Right atrium auricular region (tissue), 2 donors: ENCODE results near the gene PRUNE2. TPM values are rescaled to one million over a fixed set of nuclear protein-coding genes. Genes with fewer than 3 reads are reported as not detected.

Experiments used
- DNase-seq: peaks from one replicate; pipeline ENCODE4 v3.0.0-alpha.2; 2019; ENCODE audit warnings: low spot score
- H3K27ac ChIP-seq, 2 donors: fragments of 200-600 bp; sonication (generic); 1 replicate in 1 of 2; 2 replicates in 1 of 2; pipeline ENCODE4 v1.5.1; 2016 to 2019
- H3K27me3 ChIP-seq, 2 donors: fragments of 200-600 bp; sonication (generic); one replicate each; pipeline versions ENCODE4 v1.5.1 to v1.6.0; 2017 to 2019
- H3K36me3 ChIP-seq: fragments of 200-600 bp; sonication (generic); one replicate; pipeline ENCODE4 v1.5.1; 2016
- H3K4me1 ChIP-seq, 2 donors: fragments of 200-600 bp; sonication (generic); one replicate each; pipeline versions ENCODE4 v1.5.1 to v1.6.0; 2017 to 2019
- H3K4me3 ChIP-seq, 2 donors: fragments of 200-600 bp; sonication (generic); 1 replicate in 1 of 2; 2 replicates in 1 of 2; pipeline ENCODE4 v1.5.1; 2017 to 2019; ENCODE audit warnings: mild to moderate bottlenecking in 1 of 2, moderate library complexity in 1 of 2
- H3K9me3 ChIP-seq, 2 donors: fragments of 200-600 bp; sonication (generic); one replicate each; pipeline ENCODE4 v1.5.1; 2019
- total RNA-seq, 2 donors: library from RNA; depleted of rRNA; stranded (reverse); fragments of >200 nt; gene quantifications; one replicate each; pipeline ENCODE4 v1.1.0, GENCODE V29; 2016
- TF ChIP-seq, protein P1 (sequence below), 2 donors: fragments of 200-600 bp; sonication (generic); IDR thresholded peaks; one replicate each; pipeline ENCODE4 v1.5.1; 2019; ENCODE audit warnings: antibody characterized with exemption in 2 of 2

Gene PRUNE2
- total RNA-seq, 2 donors from 2014 or later: 15.4 to 28.5 TPM

DNA sequence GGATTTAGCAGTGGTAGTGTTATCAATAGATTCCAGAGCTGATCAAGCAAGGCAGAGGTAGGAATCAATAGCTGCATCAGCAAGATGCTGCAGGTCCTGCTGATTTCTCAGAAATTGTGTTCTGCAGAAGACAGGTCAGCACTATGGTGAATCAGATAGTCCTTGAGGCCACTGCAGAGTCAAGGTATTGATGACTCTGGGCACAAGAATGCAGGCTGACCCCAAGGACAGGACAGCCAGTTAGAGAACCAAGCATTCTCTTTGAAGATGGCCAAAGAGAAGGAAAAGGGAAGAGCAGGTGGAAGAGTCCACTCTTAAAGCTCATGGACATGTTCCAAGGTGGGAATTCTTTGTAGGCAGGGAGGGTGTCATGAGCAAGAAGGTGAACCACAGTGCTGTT is 28.0 kb downstream of the PRUNE2 start:
- no peaks in the 10 kb centered on the region for H3K9me3 ChIP-seq
- no peak overlapping the region for H3K4me3 ChIP-seq
- TF ChIP-seq, protein P1, sequence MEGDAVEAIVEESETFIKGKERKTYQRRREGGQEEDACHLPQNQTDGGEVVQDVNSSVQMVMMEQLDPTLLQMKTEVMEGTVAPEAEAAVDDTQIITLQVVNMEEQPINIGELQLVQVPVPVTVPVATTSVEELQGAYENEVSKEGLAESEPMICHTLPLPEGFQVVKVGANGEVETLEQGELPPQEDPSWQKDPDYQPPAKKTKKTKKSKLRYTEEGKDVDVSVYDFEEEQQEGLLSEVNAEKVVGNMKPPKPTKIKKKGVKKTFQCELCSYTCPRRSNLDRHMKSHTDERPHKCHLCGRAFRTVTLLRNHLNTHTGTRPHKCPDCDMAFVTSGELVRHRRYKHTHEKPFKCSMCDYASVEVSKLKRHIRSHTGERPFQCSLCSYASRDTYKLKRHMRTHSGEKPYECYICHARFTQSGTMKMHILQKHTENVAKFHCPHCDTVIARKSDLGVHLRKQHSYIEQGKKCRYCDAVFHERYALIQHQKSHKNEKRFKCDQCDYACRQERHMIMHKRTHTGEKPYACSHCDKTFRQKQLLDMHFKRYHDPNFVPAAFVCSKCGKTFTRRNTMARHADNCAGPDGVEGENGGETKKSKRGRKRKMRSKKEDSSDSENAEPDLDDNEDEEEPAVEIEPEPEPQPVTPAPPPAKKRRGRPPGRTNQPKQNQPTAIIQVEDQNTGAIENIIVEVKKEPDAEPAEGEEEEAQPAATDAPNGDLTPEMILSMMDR (IDR thresholded peaks at IDR 0.05): no peak
- H3K27ac ChIP-seq: no peak overlapping the region
- no peaks in the 10 kb centered on the region for H3K27me3 ChIP-seq
- no peaks in the 10 kb centered on the region for H3K36me3 ChIP-seq
- no peak for DNase-seq
- no peaks in the 10 kb centered on the region for H3K4me1 ChIP-seq

DNA sequence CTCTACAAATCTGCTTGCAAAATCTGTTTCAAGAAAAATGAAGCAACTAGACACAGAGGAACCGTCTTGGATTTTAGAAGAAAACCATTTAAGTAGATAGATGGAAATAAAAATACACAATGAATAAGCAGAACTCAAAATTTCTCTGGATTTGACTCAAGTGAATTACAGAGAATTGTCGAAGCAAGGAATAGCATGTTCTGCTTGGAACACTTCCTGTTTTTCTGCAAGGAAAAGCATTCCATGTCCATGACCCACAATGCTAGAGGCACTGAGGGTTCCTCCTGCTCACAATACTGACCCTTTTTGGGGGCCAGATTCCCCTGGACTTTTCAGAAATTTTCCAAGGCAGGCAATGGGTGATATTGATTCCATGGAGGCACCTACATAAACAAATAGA is 29.8 kb downstream of the PRUNE2 start:
- H3K36me3 ChIP-seq: no peaks in the 10 kb centered on the region
- TF ChIP-seq, protein P1 (IDR thresholded peaks at IDR 0.05): no peak
- peak overlapping the region; percentile 36 to 70 for H3K27ac ChIP-seq
- no peaks in the 10 kb centered on the region for H3K27me3 ChIP-seq
- no peaks in the 10 kb centered on the region for H3K4me1 ChIP-seq
- DNase-seq: no peak
- H3K4me3 ChIP-seq: no peak overlapping the region
- no peaks in the 10 kb centered on the region for H3K9me3 ChIP-seq

DNA sequence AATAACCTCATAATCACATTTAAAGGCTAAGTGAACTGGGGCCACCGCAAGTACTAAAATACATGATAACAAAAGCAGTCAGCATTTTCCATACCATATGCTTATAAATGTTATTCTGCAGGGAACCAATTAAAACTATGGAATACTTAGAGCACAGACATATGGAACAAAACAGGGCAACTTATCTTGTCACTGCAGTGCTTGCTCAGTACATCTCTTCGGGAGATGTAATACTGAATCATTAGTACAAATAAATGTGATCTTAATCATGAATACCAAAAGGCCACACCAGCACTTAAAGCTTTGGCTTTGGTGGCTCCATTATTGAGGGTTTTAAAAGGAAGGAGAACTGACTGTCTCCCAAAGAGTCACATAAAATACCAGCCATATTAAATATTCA is 32.1 kb downstream of the PRUNE2 start:
- Histone ChIP-seq H3K9me3 (no peaks in the 10 kb centered on the region), H3K27ac (peak overlapping the region in 1 of 2 donors; percentile 13), H3K27me3 (no peaks in the 10 kb centered on the region), H3K36me3 (no peaks in the 10 kb centered on the region), H3K4me1 (no peaks in the 10 kb centered on the region), H3K4me3 (no peak overlapping the region)
- no peak for DNase-seq
- TF ChIP-seq, protein P1 (IDR thresholded peaks at IDR 0.05): no peak

DNA sequence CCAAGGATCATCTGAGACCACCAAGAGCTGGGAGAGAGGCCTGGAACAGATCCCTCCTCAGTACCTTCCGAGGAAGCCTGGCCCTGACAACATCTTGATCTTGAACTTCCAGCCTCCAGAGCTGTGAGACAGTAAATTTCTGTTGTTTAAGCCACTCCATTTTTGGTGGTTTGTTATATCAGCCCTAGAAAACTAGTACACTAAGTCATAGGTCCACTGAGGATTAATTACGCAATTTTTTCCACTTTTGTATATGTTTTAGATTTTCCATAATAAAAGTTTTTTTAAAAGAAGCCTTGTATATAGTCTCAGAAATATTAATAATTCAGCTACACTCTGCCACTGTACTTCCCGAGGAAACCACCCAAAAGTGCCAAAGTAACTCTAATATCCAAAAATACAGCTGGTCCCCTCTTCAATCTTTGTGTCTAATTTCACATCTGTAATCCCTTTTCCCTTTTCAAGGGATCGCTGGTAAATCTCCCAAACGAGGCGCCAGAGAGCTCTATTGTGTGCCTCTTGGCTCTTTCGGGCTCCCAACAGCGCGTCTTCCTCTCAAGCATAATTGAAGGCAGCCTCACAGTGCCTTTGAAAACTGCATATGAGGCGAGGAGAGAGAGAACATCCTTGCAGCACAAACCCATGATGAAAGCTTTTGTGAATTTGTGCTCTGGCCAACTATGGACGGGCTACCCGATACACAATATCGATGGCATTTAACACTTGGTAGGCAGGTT is 32.7 kb downstream of the PRUNE2 start:
- Histone ChIP-seq H3K27me3 (no peaks in the 10 kb centered on the region), H3K4me1 (no peaks in the 10 kb centered on the region), H3K4me3 (no peak overlapping the region), H3K9me3 (no peaks in the 10 kb centered on the region), H3K36me3 (no peaks in the 10 kb centered on the region), H3K27ac (peak overlapping the region in 1 of 2 donors; percentile 13)
- no peak for DNase-seq
- TF ChIP-seq, protein P1 (IDR thresholded peaks at IDR 0.05): no peak

DNA sequence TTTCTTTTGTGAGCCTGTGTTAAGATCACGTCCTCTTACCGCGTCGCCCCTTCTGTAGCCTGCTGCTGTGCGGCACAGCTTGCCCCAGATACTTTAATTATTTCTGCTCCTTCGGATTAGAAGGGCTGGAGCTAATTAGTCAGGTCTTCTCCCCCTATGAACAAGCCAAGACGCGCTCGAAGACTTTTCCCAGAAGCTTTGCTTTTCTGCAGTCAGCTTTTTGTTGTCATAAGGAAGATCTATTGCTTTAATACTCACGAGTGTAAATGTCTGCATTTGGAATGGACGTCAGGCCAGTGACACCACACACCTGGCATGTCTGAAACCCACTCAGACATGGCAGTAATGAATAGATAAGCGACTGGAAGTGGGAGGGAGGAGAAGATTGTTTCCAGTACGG is 37.0 kb downstream of the PRUNE2 start:
- Histone ChIP-seq H3K4me1 (no peaks in the 10 kb centered on the region), H3K36me3 (no peaks in the 10 kb centered on the region), H3K27me3 (peaks cover 0 to 2% of the 10 kb centered on the region in 2 donors), H3K4me3 (no peak overlapping the region), H3K27ac (no peak overlapping the region), H3K9me3 (no peaks in the 10 kb centered on the region)
- DNase-seq: no peak
- TF ChIP-seq, protein P1 (IDR thresholded peaks at IDR 0.05): no peak

DNA sequence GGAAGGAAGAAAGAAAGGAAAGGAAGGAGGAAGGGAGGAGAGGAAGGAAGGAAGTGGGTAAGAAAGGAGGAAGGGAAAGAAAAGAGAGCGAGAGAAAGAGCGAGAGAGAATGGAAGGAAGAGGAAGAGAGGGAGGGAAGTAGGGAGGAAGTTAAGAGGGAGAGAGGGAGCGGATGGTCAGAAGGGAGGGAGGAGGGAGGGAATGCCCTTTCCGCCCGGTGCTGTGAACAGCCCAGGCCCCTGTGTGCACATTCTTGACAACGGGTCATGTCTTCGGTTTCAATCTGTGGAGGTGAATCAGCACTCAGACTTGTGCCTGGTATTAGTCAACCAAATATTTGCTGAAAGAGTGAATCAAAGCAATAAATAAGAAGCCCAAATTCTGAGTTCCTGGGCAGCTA is 39.2 kb downstream of the PRUNE2 start:
- DNase-seq: no peak
- no peak overlapping the region for H3K4me3 ChIP-seq
- no peaks in the 10 kb centered on the region for H3K4me1 ChIP-seq
- H3K27me3 ChIP-seq: peaks cover 0 to 2% of the 10 kb centered on the region in 2 donors
- H3K27ac ChIP-seq: no peak overlapping the region
- no peaks in the 10 kb centered on the region for H3K36me3 ChIP-seq
- H3K9me3 ChIP-seq: no peaks in the 10 kb centered on the region
- TF ChIP-seq, protein P1 (IDR thresholded peaks at IDR 0.05): no peak
